Measurements from ENCODE around the gene NUDT19. TPM values are rescaled to one million over a fixed set of nuclear protein-coding genes. Genes with fewer than 3 reads are reported as not detected.

Gene NUDT19
- total RNA-seq, 1 donor from 2014 or later, result 13.2 TPM

DNA sequence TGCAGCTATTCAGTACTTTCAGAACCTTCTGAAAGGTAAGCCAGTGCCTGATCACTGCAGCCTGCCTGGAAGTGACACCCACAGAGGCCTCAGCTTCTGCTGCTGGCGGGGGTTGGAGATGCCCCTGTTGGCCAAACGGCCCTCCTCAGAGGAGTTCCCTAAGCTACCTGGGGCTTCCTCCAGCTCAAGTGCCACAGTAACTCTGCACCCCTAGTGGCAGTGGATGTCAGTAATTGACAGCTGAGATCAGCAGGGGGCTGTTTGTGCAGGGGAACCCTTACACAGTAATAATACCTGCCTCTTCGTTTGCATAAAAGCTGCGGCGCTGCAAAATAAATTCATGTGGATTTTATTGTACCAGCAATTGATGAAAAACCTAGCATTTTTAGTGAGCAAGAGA lies 56.9 kb downstream of the NUDT19 start:
- no peaks in the 10 kb centered on the region for H3K4me1 Mint-ChIP-seq (ENCODE audit: low read depth)
- H3K9me3 Mint-ChIP-seq (ENCODE audit: low read depth), result no peaks in the 10 kb centered on the region
- no peak overlapping the region for H3K27ac Mint-ChIP-seq
- TF ChIP-seq CTCF (IDR thresholded peaks at IDR 0.05; ENCODE audit: unreplicated experiment), result peak; percentile 34
- DNase-seq (ENCODE audit: low spot score, unreplicated experiment), result no peak
- no peaks in the 10 kb centered on the region for H3K36me3 Mint-ChIP-seq (ENCODE audit: insufficient read depth)
- H3K27me3 Mint-ChIP-seq, result peaks cover 24% of the 10 kb centered on the region
- no peak overlapping the region for H3K4me3 Mint-ChIP-seq (ENCODE audit: low read depth)

- Mint-ChIP-seq H3K27me3 (peaks cover 24% of the 10 kb centered on the region), H3K4me3 (ENCODE audit: low read depth) (no peak overlapping the region), H3K36me3 (ENCODE audit: insufficient read depth) (no peaks in the 10 kb centered on the region), H3K27ac (no peak overlapping the region), H3K9me3 (ENCODE audit: low read depth) (no peaks in the 10 kb centered on the region), H3K4me1 (ENCODE audit: low read depth) (no peaks in the 10 kb centered on the region)
- DNase-seq (ENCODE audit: low spot score, unreplicated experiment), result no peak
- TF ChIP-seq CTCF (IDR thresholded peaks at IDR 0.05; ENCODE audit: unreplicated experiment), result no peak
Measured at GRCh38 chr19:32748948-32749347, 57.3 kb downstream of the NUDT19 start.

GRCh38 chr19:32749361-32749760 lies 57.7 kb downstream of the NUDT19 start:
- Mint-ChIP-seq H3K27ac (no peak overlapping the region), H3K9me3 (ENCODE audit: low read depth) (no peaks in the 10 kb centered on the region), H3K4me1 (ENCODE audit: low read depth) (no peaks in the 10 kb centered on the region), H3K4me3 (ENCODE audit: low read depth) (no peak overlapping the region), H3K36me3 (ENCODE audit: insufficient read depth) (no peaks in the 10 kb centered on the region), H3K27me3 (peaks cover 24% of the 10 kb centered on the region)
- no peak for TF ChIP-seq CTCF (IDR thresholded peaks at IDR 0.05; ENCODE audit: unreplicated experiment)
- no peak for DNase-seq (ENCODE audit: low spot score, unreplicated experiment)

GRCh38 chr19:32750441-32751055 lies 58.9 kb downstream of the NUDT19 start:
- Mint-ChIP-seq H3K27me3 (peaks cover 21% of the 10 kb centered on the region), H3K4me3 (ENCODE audit: low read depth) (no peak overlapping the region), H3K9me3 (ENCODE audit: low read depth) (peaks cover 4% of the 10 kb centered on the region), H3K36me3 (ENCODE audit: insufficient read depth) (no peaks in the 10 kb centered on the region), H3K27ac (no peak overlapping the region), H3K4me1 (ENCODE audit: low read depth) (no peaks in the 10 kb centered on the region)
- TF ChIP-seq CTCF (IDR thresholded peaks at IDR 0.05; ENCODE audit: unreplicated experiment), result no peak
- no peak for DNase-seq (ENCODE audit: low spot score, unreplicated experiment)

GRCh38 chr19:32751066-32751465 lies 59.4 kb downstream of the NUDT19 start:
- TF ChIP-seq CTCF (IDR thresholded peaks at IDR 0.05; ENCODE audit: unreplicated experiment), result no peak
- Mint-ChIP-seq H3K4me3 (ENCODE audit: low read depth) (no peak overlapping the region), H3K9me3 (ENCODE audit: low read depth) (peaks cover 4% of the 10 kb centered on the region), H3K4me1 (ENCODE audit: low read depth) (no peaks in the 10 kb centered on the region), H3K27me3 (peaks cover 21% of the 10 kb centered on the region), H3K36me3 (ENCODE audit: insufficient read depth) (no peaks in the 10 kb centered on the region), H3K27ac (no peak overlapping the region)
- DNase-seq (ENCODE audit: low spot score, unreplicated experiment), result no peak
